WTC11 (cell line): ENCODE data around the gene SAMD1. TPM values are rescaled to one million over a fixed set of nuclear protein-coding genes. Genes with fewer than 3 reads are reported as not detected.
A peak's percentile ranks its signal among the peaks of the same experiment; 100 is the strongest.
"Not testable (repeated sequence)": the region's sequence is repeated elsewhere in the genome, so short reads cannot be mapped to it uniquely, and the experiment has no call there.

Experiments
- ATAC-seq: fragments of 200-7000 bp; cut with Tn5 transposase; 2 replicates; pipeline ENCODE4 v1.10.0; 2021; ENCODE audit warnings: mild to moderate bottlenecking, moderate library complexity
- CTCF ChIA-PET: fragments of 300-600 bp; sonication (Branson Sonifier 250); formaldehyde crosslinking; loops from one replicate; lab custom pipeline; 2021; ENCODE audit warnings: antibody characterized with exemption; lab: Charles Lee
- POLR2A ChIA-PET: fragments of 350-600 bp; sonication (Branson Sonifier 250); formaldehyde crosslinking; loops from one replicate; lab custom pipeline; 2021; ENCODE audit warnings: antibody characterized with exemption; lab: Charles Lee
- DNase-seq: peaks from one replicate; pipeline ENCODE4 v3.0.0; 2021; ENCODE audit warnings: low spot score
- H3K27ac Mint-ChIP-seq: 2 replicates; pipeline ENCODE4 v1.8.0; 2021; ENCODE audit warnings: mixed read lengths
- H3K27me3 Mint-ChIP-seq: 2 replicates; pipeline ENCODE4 v1.8.0; 2021; ENCODE audit warnings: low read depth, mild to moderate bottlenecking, moderate library complexity, mixed read lengths
- H3K36me3 Mint-ChIP-seq: 2 replicates; pipeline ENCODE4 v1.8.0; 2021; ENCODE audit warnings: mixed read lengths
- H3K4me1 Mint-ChIP-seq: 2 replicates; pipeline ENCODE4 v1.8.0; 2022; ENCODE audit warnings: mixed read lengths
- H3K4me3 Mint-ChIP-seq: 2 replicates; pipeline ENCODE4 v1.8.0; 2021; ENCODE audit warnings: mild to moderate bottlenecking, moderate library complexity, mixed read lengths
- H3K9me3 Mint-ChIP-seq: 2 replicates; pipeline ENCODE4 v1.8.0; 2021; ENCODE audit warnings: mixed read lengths
- CTCF ChIP-seq: fragments of 200-600 bp; IDR thresholded peaks from 2 replicates; pipeline ENCODE4 v1.8.0; 2022; ENCODE audit warnings: antibody characterized with exemption
- FOXK1 ChIP-seq: sonication (generic); formaldehyde crosslinking; IDR thresholded peaks from 2 replicates; pipeline ENCODE4 v1.8.0; 2022; ENCODE audit warnings: mild to moderate bottlenecking, moderate library complexity, missing genetic modification reagents
- KAT7 ChIP-seq: sonication (generic); formaldehyde crosslinking; IDR thresholded peaks from 2 replicates; pipeline ENCODE4 v1.8.1; 2023; ENCODE audit warnings: missing genetic modification reagents, mild to moderate bottlenecking, borderline replicate concordance
- MXD4 ChIP-seq: fragments of 250-450 bp; sonication (Bioruptor Pico); IDR thresholded peaks from 2 replicates; pipeline ENCODE4 v1.8.0; 2021; ENCODE audit warnings: mild to moderate bottlenecking, moderate library complexity, borderline replicate concordance
- NFE2L1 ChIP-seq: sonication (generic); formaldehyde crosslinking; IDR thresholded peaks from 2 replicates; pipeline ENCODE4 v1.8.1; 2023; ENCODE audit warnings: missing genetic modification reagents
- SP1 ChIP-seq: sonication (generic); formaldehyde crosslinking; conservative IDR thresholded peaks from 2 replicates; pipeline ENCODE4 v1.8.1; 2022; ENCODE audit warnings: missing genetic modification reagents
- ZNF423 ChIP-seq: fragments of 250-450 bp; sonication (Bioruptor Pico); IDR thresholded peaks from 2 replicates; pipeline ENCODE4 v2.1.2; 2022; ENCODE audit warnings: mild to moderate bottlenecking, moderate library complexity
- ZNF425 ChIP-seq: fragments of 250-450 bp; sonication (Bioruptor Pico); conservative IDR thresholded peaks from 2 replicates; pipeline ENCODE4 v1.9.0; 2021; ENCODE audit warnings: mild to moderate bottlenecking
- ZNF532 ChIP-seq: fragments of 250-450 bp; sonication (Bioruptor Pico); IDR thresholded peaks from 2 replicates; pipeline ENCODE4 v1.9.0; 2021; ENCODE audit warnings: mild to moderate bottlenecking, borderline replicate concordance
- total RNA-seq: library from RNA; stranded (reverse); gene quantifications from 3 replicates; pipeline ENCODE4 v1.2.3, GENCODE V29; 2021
- TF ChIP-seq, protein P1 (sequence below): sonication (generic); formaldehyde crosslinking; IDR thresholded peaks from 2 replicates; pipeline ENCODE4 v1.8.0; 2022; ENCODE audit warnings: mild to moderate bottlenecking, missing genetic modification reagents

SAMD1 gene
- total RNA-seq, 1 experiment from 2014 or later: 116 TPM

- no peak overlapping the region for H3K4me3 Mint-ChIP-seq
- no peak overlapping the region for H3K27ac Mint-ChIP-seq
These were observed 42.0 kb downstream of the SAMD1 start for GRCh38 chr19:14048443-14049153.

DNA sequence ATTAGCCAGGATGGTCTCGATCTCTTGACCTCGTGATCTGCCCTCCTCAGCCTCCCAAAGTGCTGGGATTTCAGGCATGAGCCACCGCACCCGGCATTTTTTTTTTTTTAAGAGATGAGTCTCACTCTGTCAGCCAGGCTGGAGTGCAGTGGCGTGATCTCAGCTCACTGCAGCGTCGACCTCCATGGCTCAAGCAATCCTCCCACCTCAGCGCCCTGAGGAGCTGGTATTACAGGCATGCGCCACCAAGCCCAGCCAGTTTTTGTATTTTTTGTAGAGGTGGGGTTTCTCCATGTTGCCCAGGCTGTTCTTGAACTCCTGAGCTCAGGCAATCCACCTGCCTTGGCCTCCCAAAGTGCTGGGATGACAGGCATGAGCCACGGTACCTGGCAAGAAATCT, 42.7 kb downstream of the SAMD1 start:
- H3K9me3 Mint-ChIP-seq, H3K27me3 Mint-ChIP-seq, DNase-seq, ATAC-seq, H3K27ac Mint-ChIP-seq, H3K4me3 Mint-ChIP-seq, H3K4me1 Mint-ChIP-seq, H3K36me3 Mint-ChIP-seq: not testable (repeated sequence)
- POLR2A ChIA-PET: interaction anchor here (1.2 kb wide), 1 partner anchor 10 kb away, joined by 5 read pairs; no protein-coding TSS in a partner anchor
- CTCF ChIA-PET: interaction anchor here (0.5 to 11.1 kb wide), 45 partner anchors 9 to 1185 kb away, joined by 3 to 187 read pairs (median 4); partner anchors contain the start of genes ASF1B, C19orf67, CC2D1A and DCAF15

More at GRCh38 chr19:14048443-14049153, 42.0 kb downstream of the SAMD1 start:
- TF ChIP-seq NFE2L1 (CRISPR knock-in tag) (no peak), ZNF423 (no peak), ZNF425 (CRISPR knock-in tag) (no peak), MXD4 (no peak), SP1 (peak; percentile 31; the same call in 1 of the 2 replicates), CTCF (peak; percentile 89), KAT7 (no peak)
- TF ChIP-seq, all 79 proteins: peak for 2
- H3K4me1 Mint-ChIP-seq: no peaks in the 10 kb centered on the region
- DNase-seq: peak; percentile 92
- ChIA-PET POLR2A (interaction anchor here (1.2 kb wide), 1 partner anchor 9 kb away, joined by 5 read pairs; no protein-coding TSS in a partner anchor), CTCF (interaction anchor here (0.5 to 11.1 kb wide), 46 partner anchors 9 to 1184 kb away, joined by 3 to 187 read pairs (median 4); partner anchors contain the start of genes ASF1B, C19orf67, CC2D1A and DCAF15)
- H3K36me3 Mint-ChIP-seq: peaks cover 10% of the 10 kb centered on the region
- peak; percentile 98 for ATAC-seq
- H3K9me3 Mint-ChIP-seq: no peaks in the 10 kb centered on the region
- no peaks in the 10 kb centered on the region for H3K27me3 Mint-ChIP-seq

- ATAC-seq: peak; percentile 96
- TF ChIP-seq, protein P1, sequence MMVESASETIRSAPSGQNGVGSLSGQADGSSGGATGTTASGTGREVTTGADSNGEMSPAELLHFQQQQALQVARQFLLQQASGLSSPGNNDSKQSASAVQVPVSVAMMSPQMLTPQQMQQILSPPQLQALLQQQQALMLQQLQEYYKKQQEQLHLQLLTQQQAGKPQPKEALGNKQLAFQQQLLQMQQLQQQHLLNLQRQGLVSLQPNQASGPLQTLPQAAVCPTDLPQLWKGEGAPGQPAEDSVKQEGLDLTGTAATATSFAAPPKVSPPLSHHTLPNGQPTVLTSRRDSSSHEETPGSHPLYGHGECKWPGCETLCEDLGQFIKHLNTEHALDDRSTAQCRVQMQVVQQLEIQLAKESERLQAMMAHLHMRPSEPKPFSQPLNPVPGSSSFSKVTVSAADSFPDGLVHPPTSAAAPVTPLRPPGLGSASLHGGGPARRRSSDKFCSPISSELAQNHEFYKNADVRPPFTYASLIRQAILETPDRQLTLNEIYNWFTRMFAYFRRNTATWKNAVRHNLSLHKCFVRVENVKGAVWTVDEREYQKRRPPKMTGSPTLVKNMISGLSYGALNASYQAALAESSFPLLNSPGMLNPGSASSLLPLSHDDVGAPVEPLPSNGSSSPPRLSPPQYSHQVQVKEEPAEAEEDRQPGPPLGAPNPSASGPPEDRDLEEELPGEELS (CRISPR knock-in tag): 0 out of 2 replicates have a peak, but pooled peaks have one; percentile 43
- TF ChIP-seq FOXK1: 0 out of 2 replicates have a peak, but pooled peaks have one; percentile 28
- TF ChIP-seq CTCF: peak; percentile 43
- TF ChIP-seq ZNF532: 0 out of 2 replicates have a peak, but pooled peaks have one; percentile 20
- H3K4me1 Mint-ChIP-seq, H3K27me3 Mint-ChIP-seq, H3K4me3 Mint-ChIP-seq, H3K9me3 Mint-ChIP-seq, H3K36me3 Mint-ChIP-seq: not testable (repeated sequence)
- peak overlapping the region; percentile 99 for H3K27ac Mint-ChIP-seq
- peak; percentile 76 for DNase-seq
- ChIA-PET CTCF (interaction anchor here (0.5 to 11.1 kb wide), 24 partner anchors 9 to 1973 kb away, joined by 3 to 187 read pairs (median 4); partner anchors contain the start of genes DCAF15, IL27RA, MISP3 and PALM3), POLR2A (interaction anchor here (0.7 to 1.1 kb wide), 3 partner anchors 11 to 111 kb away, joined by 3 to 4 read pairs (median 4); partner anchors contain the start of gene IL27RA)
These were observed 47.6 kb downstream of the SAMD1 start for GRCh38 chr19:14042659-14043608.
